Measurements from ENCODE around the gene THOC1. TPM values are rescaled to one million over a fixed set of nuclear protein-coding genes. Genes with fewer than 3 reads are reported as not detected.
A peak's percentile ranks its signal among the peaks of the same experiment; 100 is the strongest.
"Not testable (repeated sequence)": the region's sequence is repeated elsewhere in the genome, so short reads cannot be mapped to it uniquely, and the experiment has no call there.

THOC1 gene, protein sequence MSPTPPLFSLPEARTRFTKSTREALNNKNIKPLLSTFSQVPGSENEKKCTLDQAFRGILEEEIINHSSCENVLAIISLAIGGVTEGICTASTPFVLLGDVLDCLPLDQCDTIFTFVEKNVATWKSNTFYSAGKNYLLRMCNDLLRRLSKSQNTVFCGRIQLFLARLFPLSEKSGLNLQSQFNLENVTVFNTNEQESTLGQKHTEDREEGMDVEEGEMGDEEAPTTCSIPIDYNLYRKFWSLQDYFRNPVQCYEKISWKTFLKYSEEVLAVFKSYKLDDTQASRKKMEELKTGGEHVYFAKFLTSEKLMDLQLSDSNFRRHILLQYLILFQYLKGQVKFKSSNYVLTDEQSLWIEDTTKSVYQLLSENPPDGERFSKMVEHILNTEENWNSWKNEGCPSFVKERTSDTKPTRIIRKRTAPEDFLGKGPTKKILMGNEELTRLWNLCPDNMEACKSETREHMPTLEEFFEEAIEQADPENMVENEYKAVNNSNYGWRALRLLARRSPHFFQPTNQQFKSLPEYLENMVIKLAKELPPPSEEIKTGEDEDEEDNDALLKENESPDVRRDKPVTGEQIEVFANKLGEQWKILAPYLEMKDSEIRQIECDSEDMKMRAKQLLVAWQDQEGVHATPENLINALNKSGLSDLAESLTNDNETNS
- total RNA-seq (43.0 TPM), polyA plus RNA-seq (ENCODE audit: insufficient read depth in 1 of 8, insufficient read length in 8 of 8, low replicate concordance in 1 of 8) (10 to 100 TPM; 27.8 to 49.5 (median 37.1) TPM)
- long read RNA-seq, donor 1, partial matches to known transcripts, result 0 of 2 reads
- long read RNA-seq, donor 1, other reads (novel, unspliced or antisense), result 0 of 2 reads
- long read RNA-seq, donor 2, result 0 reads
- long read RNA-seq, donor 3, partial matches to known transcripts, result 21 of 47 reads
- long read RNA-seq, donor 3, other reads (novel, unspliced or antisense), result 23 of 47 reads
- long read RNA-seq, donor 4, partial matches to known transcripts, result 0 of 3 reads
- long read RNA-seq, donor 4, other reads (novel, unspliced or antisense), result 0 of 3 reads
- long read RNA-seq, donor 5, transcript THOC1-201 (21 exons, 2,087 nt), result major isoform, 5 of 14 reads
- long read RNA-seq, donor 5, partial matches to known transcripts, result 0 of 14 reads
- long read RNA-seq, donor 5, other reads (novel, unspliced or antisense), result 0 of 14 reads
- long read RNA-seq, donor 6, partial matches to known transcripts, result 0 of 9 reads
- long read RNA-seq, donor 6, other reads (novel, unspliced or antisense), result 0 of 9 reads
- long read RNA-seq, donor 7, partial matches to known transcripts, result 0 of 5 reads
- long read RNA-seq, donor 7, other reads (novel, unspliced or antisense), result 0 of 5 reads
- long read RNA-seq, donor 8, partial matches to known transcripts, result 0 of 4 reads
- long read RNA-seq, donor 8, other reads (novel, unspliced or antisense), result 0 of 4 reads
- long read RNA-seq, donor 9, partial matches to known transcripts, result 0 of 2 reads
- long read RNA-seq, donor 9, other reads (novel, unspliced or antisense), result 0 of 2 reads
- long read RNA-seq, donor 10, partial matches to known transcripts, result 0 of 6 reads
- long read RNA-seq, donor 10, other reads (novel, unspliced or antisense), result 0 of 6 reads
- long read RNA-seq, donor 11, partial matches to known transcripts, result 0 of 3 reads
- long read RNA-seq, donor 11, other reads (novel, unspliced or antisense), result 0 of 3 reads

DNA sequence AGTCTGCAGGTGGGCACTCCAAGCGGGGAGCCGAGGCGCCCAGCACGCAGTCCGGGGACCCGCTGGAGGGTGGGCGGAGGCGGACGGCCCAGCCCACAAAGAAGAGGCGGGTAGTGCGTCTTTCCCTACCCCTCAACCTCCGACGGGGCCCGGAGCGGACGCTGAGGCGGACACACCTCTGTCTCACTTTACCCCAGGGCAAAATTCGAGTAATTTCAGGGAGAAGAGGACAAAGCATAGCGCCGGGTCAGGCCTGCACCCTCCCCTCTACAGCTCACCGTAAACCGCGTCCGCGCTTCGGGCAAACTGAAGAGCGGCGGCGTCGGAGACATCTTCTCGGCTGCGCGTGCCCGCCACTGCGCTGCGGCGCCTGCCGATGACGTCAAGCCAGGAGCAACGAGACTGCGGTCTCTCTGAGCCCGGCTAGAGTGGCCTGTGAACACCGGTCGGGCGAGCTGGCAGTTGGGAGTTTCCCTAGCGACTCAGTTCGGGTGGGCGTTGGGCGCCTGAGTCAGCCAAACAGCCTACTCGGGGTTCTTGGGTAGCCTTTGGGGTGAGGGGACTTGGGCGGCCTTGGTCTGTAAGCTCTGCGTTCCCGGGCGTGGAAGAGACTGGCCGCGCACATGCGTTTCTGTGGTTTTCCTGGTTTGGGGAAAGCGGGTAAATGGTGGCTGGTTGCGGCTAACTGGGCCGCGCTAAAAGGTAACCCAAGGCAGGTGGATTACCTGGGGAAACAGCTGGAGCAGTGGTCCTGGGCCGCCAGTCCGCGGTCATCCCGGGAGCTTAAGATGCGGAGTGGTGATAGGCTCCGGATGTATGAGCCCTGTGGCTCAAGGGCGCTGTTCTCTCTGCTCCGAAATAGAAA is at the start of gene THOC1:
TSS of gene THOC1 (minus strand) at position 360 of the 865 bp plus-strand sequence. CDS start at position 332, 28 bp downstream.
- peak; percentile 96 for DNase-seq
- Histone ChIP-seq H3K27me3 (ENCODE audit: control insufficient read depth, insufficient read depth, low read length) (no peaks in the 10 kb centered on the region), H3K36me3 (ENCODE audit: control insufficient read depth, insufficient read depth, low read length) (peaks cover 5% of the 10 kb centered on the region), H3K9me3 (replicated peaks; ENCODE audit: control insufficient read depth, low read depth, low read length) (no peaks in the 10 kb centered on the region), H3K27ac (ENCODE audit: low read length) (peak within 1 kb of the TSS; percentile 94), H3K4me3 (ENCODE audit: low read length) (peak within 1 kb of the TSS; percentile 97), H3K4me1 (ENCODE audit: control insufficient read depth, insufficient read depth, low read length) (peaks cover 5% of the 10 kb centered on the region)
- WGBS (ENCODE audit: insufficient coverage), result under 1% methylated on average over 65 of the region's 69 CpGs

DNA sequence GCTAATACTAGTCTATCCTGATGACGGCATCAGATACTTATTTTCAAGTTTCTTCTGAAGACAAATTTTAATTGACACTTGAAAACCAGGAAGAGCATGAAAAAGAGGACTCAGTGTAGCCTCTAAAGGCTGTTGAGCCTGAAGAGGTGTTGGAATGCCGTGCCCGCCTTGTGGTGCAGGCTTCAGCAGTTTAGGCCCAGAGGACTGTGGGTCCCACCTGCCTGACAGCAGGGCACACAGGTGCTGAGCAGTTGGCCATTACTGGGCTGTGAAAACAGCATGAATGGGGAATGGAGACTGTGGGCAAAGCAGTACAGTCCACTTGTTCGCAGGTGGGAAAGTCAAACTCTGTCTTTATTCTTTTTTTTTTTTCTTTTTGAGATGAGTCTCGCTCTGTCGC is 49.8 kb upstream of the THOC1 start:
- H3K4me3 ChIP-seq (ENCODE audit: low read length), result no peak overlapping the region
- WGBS (ENCODE audit: insufficient coverage), result 100% methylated on average over 3 of the region's 6 CpGs

DNA sequence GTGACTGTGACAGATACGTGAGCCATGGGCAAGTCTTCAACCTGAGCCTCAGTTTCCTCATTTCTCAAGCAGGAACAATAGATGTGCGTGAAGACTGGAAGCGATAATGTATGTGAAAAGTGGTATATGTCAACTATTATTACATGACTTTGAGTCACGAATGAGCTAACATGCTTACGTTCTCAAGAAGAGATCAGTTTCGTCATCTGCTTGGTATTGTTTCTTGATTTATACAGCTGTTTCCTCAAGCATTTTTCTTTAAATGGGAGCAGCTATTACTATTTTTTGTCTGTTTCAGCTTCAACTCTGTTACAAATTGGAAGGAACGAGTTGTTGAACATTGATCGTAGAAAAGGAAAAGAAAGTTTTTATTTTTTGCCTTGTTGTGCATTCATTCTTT is 48.5 kb upstream of the THOC1 start:
- Histone ChIP-seq H3K4me1 (ENCODE audit: control insufficient read depth, insufficient read depth, low read length) (peaks cover 4% of the 10 kb centered on the region), H3K9me3 (replicated peaks; ENCODE audit: control insufficient read depth, low read depth, low read length) (no peaks in the 10 kb centered on the region), H3K27me3 (ENCODE audit: control insufficient read depth, insufficient read depth, low read length) (no peaks in the 10 kb centered on the region), H3K36me3 (ENCODE audit: control insufficient read depth, insufficient read depth, low read length) (peaks cover 3% of the 10 kb centered on the region), H3K27ac (ENCODE audit: low read length) (peak overlapping the region; percentile 20), H3K4me3 (ENCODE audit: low read length) (no peak overlapping the region)
- WGBS (ENCODE audit: insufficient coverage), result 80% methylated on average over 1 of the region's 8 CpGs
- peak; percentile 36 for DNase-seq

More for the DNA sequence above, 49.8 kb upstream of the THOC1 start:
- peaks cover 3% of the 10 kb centered on the region for H3K36me3 ChIP-seq (ENCODE audit: control insufficient read depth, insufficient read depth, low read length)
- H3K9me3 ChIP-seq (replicated peaks; ENCODE audit: control insufficient read depth, low read depth, low read length), result no peaks in the 10 kb centered on the region
- no peaks in the 10 kb centered on the region for H3K27me3 ChIP-seq (ENCODE audit: control insufficient read depth, insufficient read depth, low read length)
- peaks cover 7% of the 10 kb centered on the region for H3K4me1 ChIP-seq (ENCODE audit: control insufficient read depth, insufficient read depth, low read length)
- DNase-seq, result no peak
- H3K27ac ChIP-seq (ENCODE audit: low read length), result no peak overlapping the region

DNA sequence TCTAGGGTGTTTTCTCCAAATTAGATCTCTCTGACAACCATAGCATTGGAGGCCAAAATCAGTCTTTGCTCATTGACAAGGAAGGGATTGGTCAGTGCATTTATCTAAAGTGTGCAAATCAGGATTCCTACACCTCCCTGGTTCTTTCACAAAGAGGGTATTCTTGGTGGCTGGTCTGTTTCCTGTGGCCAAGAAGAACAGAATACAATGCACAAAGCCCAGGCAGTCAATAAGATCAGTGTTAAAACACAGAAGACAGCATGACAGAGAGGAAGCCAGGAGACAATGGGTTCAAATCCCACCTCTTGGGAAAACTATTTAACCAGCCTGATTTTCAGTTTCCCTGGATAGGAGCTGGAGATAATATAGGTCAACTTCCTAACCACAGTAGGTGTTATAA is 46.1 kb upstream of the THOC1 start:
- Histone ChIP-seq H3K27me3 (ENCODE audit: control insufficient read depth, insufficient read depth, low read length) (no peaks in the 10 kb centered on the region), H3K36me3 (ENCODE audit: control insufficient read depth, insufficient read depth, low read length) (peaks cover 2% of the 10 kb centered on the region), H3K27ac (ENCODE audit: low read length) (no peak overlapping the region), H3K4me1 (ENCODE audit: control insufficient read depth, insufficient read depth, low read length) (peaks cover 4% of the 10 kb centered on the region), H3K4me3 (ENCODE audit: low read length) (no peak overlapping the region), H3K9me3 (replicated peaks; ENCODE audit: control insufficient read depth, low read depth, low read length) (no peaks in the 10 kb centered on the region)
- no peak for DNase-seq

DNA sequence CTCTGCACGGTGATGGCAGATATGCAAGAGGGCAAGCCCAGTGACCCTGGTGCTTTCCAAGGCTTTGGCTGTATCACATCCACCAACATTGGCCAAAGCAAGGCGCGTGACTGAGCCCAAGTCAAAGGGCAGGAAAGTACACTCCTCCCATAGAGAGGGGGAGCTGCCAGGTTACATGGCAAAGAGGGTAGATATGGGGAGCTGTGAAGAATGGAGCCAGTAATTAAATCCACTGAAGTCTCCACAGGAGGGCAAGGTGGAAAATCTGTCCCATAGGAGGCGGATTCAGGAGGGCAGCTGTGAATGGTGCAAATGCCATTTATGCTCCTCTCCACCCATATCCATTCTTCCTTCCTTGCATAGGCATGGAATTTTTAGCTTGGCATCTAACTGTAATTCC is 44.6 kb upstream of the THOC1 start:
- H3K27ac ChIP-seq (ENCODE audit: low read length), result no peak overlapping the region
- H3K4me1 ChIP-seq (ENCODE audit: control insufficient read depth, insufficient read depth, low read length), result peaks cover 4% of the 10 kb centered on the region
- DNase-seq, result no peak
- 80% methylated on average over 1 of the region's 4 CpGs for WGBS (ENCODE audit: insufficient coverage)
- H3K27me3 ChIP-seq (ENCODE audit: control insufficient read depth, insufficient read depth, low read length), result no peaks in the 10 kb centered on the region
- H3K9me3 ChIP-seq (replicated peaks; ENCODE audit: control insufficient read depth, low read depth, low read length), result no peaks in the 10 kb centered on the region
- H3K36me3 ChIP-seq (ENCODE audit: control insufficient read depth, insufficient read depth, low read length), result no peaks in the 10 kb centered on the region
- no peak overlapping the region for H3K4me3 ChIP-seq (ENCODE audit: low read length)

DNA sequence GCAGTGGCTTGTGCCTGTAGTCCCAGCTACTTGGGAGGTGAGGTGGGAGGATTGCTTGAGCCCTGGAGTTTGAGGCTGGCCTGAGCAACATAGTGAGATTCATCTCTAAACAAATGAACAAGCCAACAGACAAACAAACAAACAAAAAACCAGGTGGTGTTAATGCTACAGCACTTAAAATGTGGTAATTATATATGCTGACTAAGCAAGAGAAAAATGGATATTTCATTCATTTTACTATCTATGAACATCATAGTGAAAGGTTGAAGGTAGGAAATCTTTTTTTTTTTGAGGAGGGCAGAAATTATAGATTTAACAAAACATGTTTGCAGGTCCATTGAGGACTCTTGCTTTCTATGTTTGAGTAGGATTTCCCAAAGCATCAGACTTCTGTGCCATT is 42.2 kb upstream of the THOC1 start:
- Histone ChIP-seq H3K36me3 (ENCODE audit: control insufficient read depth, insufficient read depth, low read length) (no peaks in the 10 kb centered on the region), H3K9me3 (replicated peaks; ENCODE audit: control insufficient read depth, low read depth, low read length) (no peaks in the 10 kb centered on the region), H3K27me3 (ENCODE audit: control insufficient read depth, insufficient read depth, low read length) (peaks cover 3% of the 10 kb centered on the region), H3K4me3 (ENCODE audit: low read length) (no peak overlapping the region), H3K4me1 (ENCODE audit: control insufficient read depth, insufficient read depth, low read length) (no peaks in the 10 kb centered on the region), H3K27ac (ENCODE audit: low read length) (no peak overlapping the region)
- no peak for DNase-seq

DNA sequence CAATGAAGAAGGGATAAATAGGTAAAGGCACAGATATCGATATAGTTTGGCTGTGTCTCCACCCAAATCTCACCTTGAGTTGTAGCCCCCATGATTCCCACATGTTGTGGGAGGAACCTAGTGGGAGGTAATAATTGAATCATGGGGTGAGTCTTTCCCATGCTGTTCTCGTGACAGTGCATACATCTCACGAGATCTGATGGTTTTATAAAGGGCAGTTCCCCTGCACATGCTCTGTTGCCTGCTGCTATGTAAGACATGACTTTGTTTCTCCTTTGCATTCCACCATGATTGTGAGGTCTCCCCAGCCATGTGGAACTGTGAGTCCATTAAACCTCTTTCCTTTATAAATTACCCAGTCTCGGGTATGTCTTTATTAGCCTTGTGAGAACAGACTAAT is 40.2 kb upstream of the THOC1 start:
- not testable (repeated sequence) for H3K4me3 ChIP-seq (ENCODE audit: low read length); H3K4me1 ChIP-seq (ENCODE audit: control insufficient read depth, insufficient read depth, low read length); H3K27me3 ChIP-seq (ENCODE audit: control insufficient read depth, insufficient read depth, low read length); DNase-seq; H3K27ac ChIP-seq (ENCODE audit: low read length); H3K36me3 ChIP-seq (ENCODE audit: control insufficient read depth, insufficient read depth, low read length); H3K9me3 ChIP-seq (replicated peaks; ENCODE audit: control insufficient read depth, low read depth, low read length)
- no CpG with 5 or more reads among the region's 4 CpGs for WGBS (ENCODE audit: insufficient coverage)

DNA sequence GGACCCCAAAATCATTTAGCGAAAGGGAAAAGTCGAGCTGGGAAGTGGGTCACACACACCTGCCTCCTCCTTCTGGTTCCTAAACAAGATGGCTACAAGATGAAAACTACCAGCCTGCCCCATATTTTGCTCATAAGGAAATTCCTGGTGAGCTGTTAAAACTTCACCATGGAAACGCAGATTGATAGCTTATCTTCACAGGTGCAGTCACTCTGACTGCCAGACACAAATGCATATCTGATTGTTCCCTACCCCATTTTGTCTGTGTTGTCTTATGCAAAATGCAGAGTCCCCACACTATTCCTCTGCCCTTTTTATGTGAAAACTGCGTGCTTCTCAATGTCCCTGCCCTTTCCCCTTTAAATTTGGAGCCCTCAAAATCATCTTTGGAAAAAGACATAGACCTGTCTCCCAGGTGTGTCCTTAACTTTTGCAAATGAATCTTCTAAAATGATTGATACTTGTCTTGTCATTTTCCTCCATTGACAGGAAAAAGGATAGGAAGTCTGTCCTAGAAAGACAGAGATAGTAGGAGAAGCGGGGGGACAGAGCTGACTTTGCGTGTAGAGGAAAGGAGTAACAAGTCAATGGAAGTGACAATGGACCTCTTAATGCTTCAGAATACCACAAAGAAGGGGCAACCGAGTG is 38.9 kb upstream of the THOC1 start:
- 88% methylated on average over 2 of the region's 7 CpGs for WGBS (ENCODE audit: insufficient coverage)

More for the DNA sequence above, 38.9 kb upstream of the THOC1 start:
- H3K9me3 ChIP-seq (replicated peaks; ENCODE audit: control insufficient read depth, low read depth, low read length), result no peaks in the 10 kb centered on the region
- DNase-seq, result no peak
- peaks cover 3% of the 10 kb centered on the region for H3K27me3 ChIP-seq (ENCODE audit: control insufficient read depth, insufficient read depth, low read length)
- H3K36me3 ChIP-seq (ENCODE audit: control insufficient read depth, insufficient read depth, low read length), result no peaks in the 10 kb centered on the region
- H3K4me3 ChIP-seq (ENCODE audit: low read length), result no peak overlapping the region
- no peaks in the 10 kb centered on the region for H3K4me1 ChIP-seq (ENCODE audit: control insufficient read depth, insufficient read depth, low read length)
- no peak overlapping the region for H3K27ac ChIP-seq (ENCODE audit: low read length)

Measured in muscle of leg (tissue), 16 donors.